HEK293 (cell line): ENCODE results near the gene PRKAR2B.

ENCODE experiments used
- CTCF ChIA-PET: fragments of 350-600 bp; formaldehyde crosslinking; extraction: SDS; loops from one replicate; lab custom pipeline; 2021; ENCODE audit warnings: antibody characterized with exemption; lab: Yijun Ruan, JAX
- POLR2A ChIA-PET: fragments of 300-600 bp; formaldehyde crosslinking; extraction: SDS; loops from one replicate; lab custom pipeline; 2020; ENCODE audit warnings: antibody characterized with exemption, inconsistent platforms; lab: Yijun Ruan, JAX
- H3K27ac ChIP-seq: fragments of 200-500 bp; sonication (Bioruptor generic); 2 replicates; pipeline ENCODE4 v1.5.1; 2014; ENCODE audit warnings: low read depth, low read length, control low read depth, inconsistent platforms; ENCODE audit errors: extremely low read depth
- H3K36me3 ChIP-seq, 2 experiments: fragments of 200-500 bp in 1 of 2; sonication (Bioruptor generic) in 1 of 2; 1 replicate in 1 of 2; 2 replicates in 1 of 2; pipeline ENCODE4 v1.5.1; 2014 to 2017; ENCODE audit warnings: inconsistent platforms in 2 of 2, low read length in 2 of 2; ENCODE audit not compliant: control insufficient read depth in 2 of 2, insufficient read depth in 1 of 2
- H3K4me1 ChIP-seq: fragments of 200-500 bp; sonication (Bioruptor generic); 2 replicates; pipeline ENCODE4 v1.5.1; 2014; ENCODE audit warnings: mild to moderate bottlenecking, low read length, inconsistent platforms; ENCODE audit not compliant: control insufficient read depth, insufficient read depth
- H3K4me3 ChIP-seq: 2 replicates; pipeline ENCODE4 v1.5.1; 2011; ENCODE audit warnings: low read depth, mild to moderate bottlenecking, control low read depth, low read length, moderate library complexity
- H3K9me3 ChIP-seq: fragments of 200-500 bp; sonication (Bioruptor generic); 2 replicates; pipeline ENCODE4 v1.5.1; 2014; ENCODE audit warnings: low read depth, low read length, inconsistent platforms; ENCODE audit not compliant: control insufficient read depth, insufficient read depth
- ATF2 ChIP-seq: fragments of 450-650 bp; formaldehyde crosslinking; IDR thresholded peaks from 2 replicates; pipeline ENCODE4 v1.5.1; 2016; ENCODE audit warnings: missing biosample characterization, missing genetic modification characterization, low read depth
- HOXA7 ChIP-seq: sonication (generic); formaldehyde crosslinking; IDR thresholded peaks from 2 replicates; pipeline ENCODE4 v1.8.1; 2022; ENCODE audit warnings: missing genetic modification reagents, borderline replicate concordance
- KLF8 ChIP-seq: fragments of 450-650 bp; formaldehyde crosslinking; IDR thresholded peaks from 2 replicates; pipeline ENCODE4 v1.5.1; 2016; ENCODE audit warnings: missing biosample characterization, missing genetic modification characterization
- REST ChIP-seq: fragments of 450-650 bp; formaldehyde crosslinking; IDR thresholded peaks from 2 replicates; pipeline ENCODE4 v1.5.1; 2016; ENCODE audit warnings: missing biosample characterization, missing genetic modification characterization
- ZBTB10 ChIP-seq: fragments of 450-650 bp; formaldehyde crosslinking; IDR thresholded peaks from 2 replicates; pipeline ENCODE4 v1.5.1; 2016; ENCODE audit warnings: missing biosample characterization, missing genetic modification characterization
- ZBTB20 ChIP-seq: fragments of 450-650 bp; formaldehyde crosslinking; IDR thresholded peaks from 2 replicates; pipeline ENCODE4 v1.5.1; 2016; ENCODE audit warnings: missing biosample characterization, missing genetic modification characterization
- ZNF121 ChIP-seq: fragments of 450-650 bp; formaldehyde crosslinking; IDR thresholded peaks from 2 replicates; pipeline ENCODE4 v1.5.1; 2016; ENCODE audit warnings: missing biosample characterization, missing genetic modification characterization
- ZNF133 ChIP-seq: fragments of 450-650 bp; formaldehyde crosslinking; IDR thresholded peaks from 2 replicates; pipeline ENCODE4 v1.5.1; 2016; ENCODE audit warnings: missing biosample characterization, missing genetic modification characterization
- ZNF26 ChIP-seq: fragments of 450-650 bp; formaldehyde crosslinking; IDR thresholded peaks from 2 replicates; pipeline ENCODE4 v1.5.1; 2016; ENCODE audit warnings: missing biosample characterization, missing genetic modification characterization
- ZNF394 ChIP-seq: fragments of 450-650 bp; formaldehyde crosslinking; IDR thresholded peaks from 2 replicates; pipeline ENCODE4 v1.5.1; 2016; ENCODE audit warnings: missing biosample characterization, missing genetic modification characterization, mild to moderate bottlenecking, moderate library complexity, borderline replicate concordance
- ZNF48 ChIP-seq: fragments of 450-650 bp; formaldehyde crosslinking; IDR thresholded peaks from 2 replicates; pipeline ENCODE4 v1.5.1; 2016; ENCODE audit warnings: missing biosample characterization, missing genetic modification characterization
- ZNF548 ChIP-seq: fragments of 450-650 bp; formaldehyde crosslinking; IDR thresholded peaks from 2 replicates; pipeline ENCODE4 v1.5.1; 2016; ENCODE audit warnings: missing biosample characterization, missing genetic modification characterization
- ZNF623 ChIP-seq: fragments of 450-650 bp; formaldehyde crosslinking; IDR thresholded peaks from 2 replicates; pipeline ENCODE4 v1.5.1; 2016; ENCODE audit warnings: missing biosample characterization, missing genetic modification characterization
- ZNF629 ChIP-seq: fragments of 450-650 bp; formaldehyde crosslinking; IDR thresholded peaks from 2 replicates; pipeline ENCODE4 v1.5.1; 2017; ENCODE audit warnings: missing biosample characterization, missing genetic modification characterization
- ZNF639 ChIP-seq: fragments of 450-650 bp; formaldehyde crosslinking; IDR thresholded peaks from 2 replicates; pipeline ENCODE4 v1.5.1; 2016; ENCODE audit warnings: missing biosample characterization, missing genetic modification characterization
- ZNF654 ChIP-seq: fragments of 450-650 bp; formaldehyde crosslinking; IDR thresholded peaks from 2 replicates; pipeline ENCODE4 v1.5.1; 2016; ENCODE audit warnings: low read depth, missing biosample characterization, missing genetic modification characterization
- ZNF701 ChIP-seq: fragments of 450-650 bp; formaldehyde crosslinking; IDR thresholded peaks from 2 replicates; pipeline ENCODE4 v1.5.1; 2016; ENCODE audit warnings: missing biosample characterization, missing genetic modification characterization
- ZNF777 ChIP-seq: fragments of 450-650 bp; formaldehyde crosslinking; IDR thresholded peaks from 2 replicates; pipeline ENCODE4 v1.5.1; 2017; ENCODE audit warnings: missing biosample characterization, missing genetic modification characterization, borderline replicate concordance
- ZSCAN23 ChIP-seq: fragments of 450-650 bp; formaldehyde crosslinking; IDR thresholded peaks from 2 replicates; pipeline ENCODE4 v1.5.1; 2016; ENCODE audit warnings: missing biosample characterization, missing genetic modification characterization

Gene PRKAR2B

GRCh38 chr7:107171496-107171895 lies 127.0 kb downstream of the PRKAR2B start:
- ChIA-PET POLR2A (interaction anchor here (0.7 kb wide), 1 partner anchor 25 kb away, joined by 3 read pairs; no protein-coding TSS in a partner anchor), CTCF (interaction anchor here (0.7 kb wide), 1 partner anchor 87 kb away, joined by 4 read pairs; no protein-coding TSS in a partner anchor)
- Histone ChIP-seq H3K9me3 (no peaks in the 10 kb centered on the region), H3K27ac (no peak overlapping the region), H3K4me3 (no peak overlapping the region), H3K4me1 (no peaks in the 10 kb centered on the region), H3K36me3 (no peaks in the 10 kb centered on the region)
- no peak for TF ChIP-seq ZNF623 (tag by site-specific recombination)
- no peak for TF ChIP-seq ZNF654
- TF ChIP-seq REST (tag by site-specific recombination), result no peak
- no peak for TF ChIP-seq ZNF629 (tag by site-specific recombination)
- no peak for TF ChIP-seq ZNF548 (tag by site-specific recombination)
- no peak for TF ChIP-seq ZNF133 (tag by site-specific recombination)
- no peak for TF ChIP-seq ZNF26 (tag by site-specific recombination)
- TF ChIP-seq ZNF777 (tag by site-specific recombination), result no peak
- TF ChIP-seq ZNF394, result no peak
- TF ChIP-seq ZBTB20 (tag by site-specific recombination), result no peak
- TF ChIP-seq KLF8 (tag by site-specific recombination), result no peak
- TF ChIP-seq ZNF639 (tag by site-specific recombination), result no peak
- no peak for TF ChIP-seq ZSCAN23 (tag by site-specific recombination)
- no peak for TF ChIP-seq ZNF48 (tag by site-specific recombination)

- no peak overlapping the region for H3K4me3 ChIP-seq
- H3K4me1 ChIP-seq, result no peaks in the 10 kb centered on the region
- no peaks in the 10 kb centered on the region for H3K36me3 ChIP-seq
- H3K27ac ChIP-seq, result no peak overlapping the region
- H3K9me3 ChIP-seq, result no peaks in the 10 kb centered on the region
- POLR2A ChIA-PET, result no interaction called here
- CTCF ChIA-PET, result no interaction called here
- TF ChIP-seq ZNF701 (tag by site-specific recombination) (no peak), ZBTB10 (tag by site-specific recombination) (no peak), HOXA7 (CRISPR knock-in tag) (no peak), ATF2 (tag by site-specific recombination) (peak; percentile 62; the same call in 1 of the 2 replicates), ZNF121 (tag by site-specific recombination) (peak; percentile 58; the same call in 1 of the 2 replicates)
Observed at GRCh38 chr7:107172276-107173032, 127.9 kb downstream of the PRKAR2B start.
